ENCODE measurements around the gene SSTR1.

DNA sequence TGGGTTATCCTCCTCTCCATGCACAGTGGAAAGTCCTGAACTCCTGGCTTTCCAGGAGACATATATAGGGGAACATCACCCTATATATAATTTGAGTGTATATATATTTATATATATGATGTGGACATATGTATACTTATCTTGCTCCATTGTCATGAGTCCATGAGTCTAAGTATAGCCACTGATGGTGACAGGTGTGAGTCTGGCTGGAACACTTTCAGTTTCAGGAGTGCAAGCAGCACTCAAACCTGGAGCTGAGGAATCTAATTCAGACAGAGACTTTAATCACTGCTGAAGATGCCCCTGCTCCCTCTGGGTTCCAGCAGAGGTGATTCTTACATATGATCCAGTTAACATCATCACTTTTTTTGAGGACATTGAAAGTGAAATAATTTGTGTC, 4.4 kb downstream of the SSTR1 start:
- no peak for TF ChIP-seq EZH2 (IDR thresholded peaks at IDR 0.05; ENCODE audit: insufficient read depth, poor library complexity, severe bottlenecking)
- TF ChIP-seq EZH2phosphoT487 (IDR thresholded peaks at IDR 0.05; ENCODE audit: insufficient read depth, low read depth), result no peak
